DOHH2 (cell line): ENCODE results near the gene CYB5B.
A peak's percentile ranks its signal among the peaks of the same experiment; 100 is the strongest.

Experiments used
- H3F3A ChIP-seq: fragments of 200-600 bp; sonication (generic), shearing (Covaris generic); 2 replicates; pipeline ENCODE4 v1.6.0; 2016; ENCODE audit warnings: antibody characterized with exemption, mild to moderate bottlenecking; ENCODE audit not compliant: control insufficient read depth, insufficient read depth
- H3K27ac ChIP-seq: fragments of 200-600 bp; sonication (generic); 2 replicates; pipeline ENCODE4 v1.5.1; 2014; ENCODE audit warnings: low read depth, mild to moderate bottlenecking, low read length, moderate library complexity
- H3K27me3 ChIP-seq: fragments of 200-600 bp; sonication (generic); 2 replicates; pipeline ENCODE4 v1.6.1; 2014; ENCODE audit warnings: mild to moderate bottlenecking, low read length, mixed read lengths; ENCODE audit not compliant: control insufficient read depth
- H3K36me3 ChIP-seq: fragments of 200-600 bp; sonication (generic); 2 replicates; pipeline ENCODE4 v1.6.1; 2014; ENCODE audit warnings: mild to moderate bottlenecking, low read length, moderate library complexity, mixed read lengths; ENCODE audit not compliant: control insufficient read depth
- H3K4me1 ChIP-seq: fragments of 200-600 bp; sonication (generic); 2 replicates; pipeline ENCODE4 v1.6.1; 2014; ENCODE audit warnings: mild to moderate bottlenecking, low read length, mixed read lengths; ENCODE audit not compliant: control insufficient read depth
- H3K4me2 ChIP-seq: fragments of 200-600 bp; sonication (generic); 2 replicates; pipeline ENCODE4 v1.6.0; 2014; ENCODE audit warnings: mild to moderate bottlenecking, low read length, moderate library complexity
- H3K4me3 ChIP-seq: fragments of 200-600 bp; sonication (generic); 2 replicates; pipeline ENCODE4 v1.5.1; 2014; ENCODE audit warnings: mild to moderate bottlenecking, low read length, mixed read lengths
- H3K79me2 ChIP-seq: fragments of 200-600 bp; sonication (generic); 2 replicates; pipeline ENCODE4 v1.6.1; 2014; ENCODE audit warnings: mild to moderate bottlenecking, low read length, mixed read lengths; ENCODE audit not compliant: control insufficient read depth
- H3K9me2 ChIP-seq: fragments of 200-600 bp; sonication (generic); replicated peaks from 2 replicates; pipeline ENCODE4 v1.6.1; 2014; ENCODE audit warnings: mild to moderate bottlenecking, low read length, mixed read lengths; ENCODE audit not compliant: control insufficient read depth
- H3K9me3 ChIP-seq: fragments of 200-600 bp; sonication (generic); 2 replicates; pipeline ENCODE4 v1.6.1; 2014; ENCODE audit warnings: antibody characterized with exemption, low read length, mixed read lengths; ENCODE audit not compliant: control insufficient read depth, insufficient read depth
- H4K20me1 ChIP-seq: fragments of 200-600 bp; sonication (generic); 2 replicates; pipeline ENCODE4 v1.6.0; 2014; ENCODE audit warnings: low read depth, mild to moderate bottlenecking, antibody characterized with exemption, low read length, moderate library complexity; ENCODE audit not compliant: control insufficient read depth, insufficient read depth
- CTCF ChIP-seq: fragments of 200-600 bp; sonication (generic); IDR thresholded peaks from one replicate; pipeline ENCODE4 v1.5.1; 2014; ENCODE audit warnings: antibody characterized with exemption, mild to moderate bottlenecking, low read depth, low read length; ENCODE audit not compliant: poor library complexity, severe bottlenecking
- EZH2phosphoT487 ChIP-seq: fragments of 200-600 bp; sonication (generic); IDR thresholded peaks from 2 replicates; pipeline ENCODE4 v1.6.1; 2017; ENCODE audit warnings: borderline replicate concordance, mild to moderate bottlenecking, antibody characterized with exemption, low read length, moderate library complexity, mixed read lengths

The CYB5B gene

GRCh38 chr16:69395859-69396186, 28.6 kb upstream of the CYB5B start:
- H3K79me2 ChIP-seq: no peaks in the 10 kb centered on the region
- no peaks in the 10 kb centered on the region for H3K36me3 ChIP-seq
- no peak overlapping the region for H3K4me3 ChIP-seq
- no peaks in the 10 kb centered on the region for H3F3A ChIP-seq
- peaks cover 7% of the 10 kb centered on the region for H3K4me1 ChIP-seq
- H3K9me3 ChIP-seq: no peaks in the 10 kb centered on the region
- TF ChIP-seq EZH2phosphoT487 (no peak), CTCF (no peak)
- H4K20me1 ChIP-seq: no peaks in the 10 kb centered on the region
- H3K4me2 ChIP-seq: peak overlapping the region; percentile 37; the same call in 1 of the 2 replicates
- H3K9me2 ChIP-seq: no peaks in the 10 kb centered on the region
- H3K27ac ChIP-seq: no peak overlapping the region
- no peaks in the 10 kb centered on the region for H3K27me3 ChIP-seq

- peaks cover 7% of the 10 kb centered on the region for H3K4me1 ChIP-seq
- no peak overlapping the region for H3K27ac ChIP-seq
- H3K4me2 ChIP-seq: peak overlapping the region; percentile 37
- no peaks in the 10 kb centered on the region for H3F3A ChIP-seq
- no peak for TF ChIP-seq EZH2phosphoT487
- TF ChIP-seq CTCF: peak; percentile 71
- no peaks in the 10 kb centered on the region for H4K20me1 ChIP-seq
- no peak overlapping the region for H3K4me3 ChIP-seq
- H3K27me3 ChIP-seq: no peaks in the 10 kb centered on the region
- no peaks in the 10 kb centered on the region for H3K79me2 ChIP-seq
- no peaks in the 10 kb centered on the region for H3K36me3 ChIP-seq
- no peaks in the 10 kb centered on the region for H3K9me2 ChIP-seq
- H3K9me3 ChIP-seq: no peaks in the 10 kb centered on the region
These were observed 28.0 kb upstream of the CYB5B start for GRCh38 chr16:69396187-69397061.

- no peaks in the 10 kb centered on the region for H3F3A ChIP-seq
- H3K36me3 ChIP-seq: no peaks in the 10 kb centered on the region
These were observed 26.4 kb upstream of the CYB5B start for GRCh38 chr16:69397821-69398521.

More at GRCh38 chr16:69397821-69398521, 26.4 kb upstream of the CYB5B start:
- Histone ChIP-seq H4K20me1 (no peaks in the 10 kb centered on the region), H3K9me2 (no peaks in the 10 kb centered on the region), H3K4me2 (no peak overlapping the region), H3K4me1 (peaks cover 15% of the 10 kb centered on the region), H3K27ac (no peak overlapping the region), H3K9me3 (no peaks in the 10 kb centered on the region), H3K79me2 (no peaks in the 10 kb centered on the region), H3K27me3 (no peaks in the 10 kb centered on the region), H3K4me3 (no peak overlapping the region)
- TF ChIP-seq EZH2phosphoT487 (no peak), CTCF (no peak)
